Skeletal muscle tissue (tissue), 4 donors: Measurements from ENCODE around the gene VPS13D. TPM values are rescaled to one million over a fixed set of nuclear protein-coding genes. Genes with fewer than 3 reads are reported as not detected.
A peak's percentile ranks its signal among the peaks of the same experiment; 100 is the strongest.

Experiments used
- H3K27ac ChIP-seq: one replicate; pipeline ENCODE4 v1.7.0; 2013; ENCODE audit warnings: mild to moderate bottlenecking, low read depth, low read length, inconsistent platforms
- H3K27me3 ChIP-seq, 3 donors: one replicate each; pipeline ENCODE4 v1.7.0; 2013; ENCODE audit warnings: low read length in 3 of 3; ENCODE audit not compliant: control insufficient read depth in 3 of 3, insufficient read depth in 3 of 3
- H3K36me3 ChIP-seq, 3 donors: one replicate each; pipeline ENCODE4 v1.7.0; 2013; ENCODE audit warnings: low read length in 3 of 3; ENCODE audit not compliant: control insufficient read depth in 3 of 3, insufficient read depth in 3 of 3
- H3K4me1 ChIP-seq, 3 donors: one replicate each; pipeline ENCODE4 v1.7.0; 2013; ENCODE audit warnings: low read length in 3 of 3, mild to moderate bottlenecking in 3 of 3; ENCODE audit not compliant: control insufficient read depth in 3 of 3, insufficient read depth in 3 of 3
- H3K4me3 ChIP-seq, 3 donors: one replicate each; pipeline ENCODE4 v1.7.0; 2013; ENCODE audit warnings: low read length in 3 of 3
- H3K9ac ChIP-seq, 3 donors: one replicate each; pipeline ENCODE4 v1.7.0; 2013; ENCODE audit warnings: low read length in 3 of 3, mild to moderate bottlenecking in 3 of 3, moderate library complexity in 2 of 3, low read depth in 1 of 3
- H3K9me3 ChIP-seq, 3 donors: one replicate each; pipeline ENCODE4 v1.7.0; 2013; ENCODE audit warnings: low read length in 3 of 3; ENCODE audit not compliant: control insufficient read depth in 3 of 3
- total RNA-seq: library from RNA; depleted of rRNA; stranded (reverse); fragments of >200 nt; gene quantifications from one replicate; pipeline ENCODE4 v1.2.3, GENCODE V29; 2014
- donor health status: Osteomylitis.

The VPS13D gene
- total RNA-seq, 1 donor from 2014 or later = 40.2 TPM

- Histone ChIP-seq H3K4me1 (peaks cover 37 to 47% (median 47%) of the 10 kb centered on the region in 3 donors), H3K9me3 (no peaks in the 10 kb centered on the region), H3K36me3 (peaks cover 4 to 20% (median 5%) of the 10 kb centered on the region in 3 donors)
These were observed 109.6 kb downstream of the VPS13D start for GRCh38 chr1:12339396-12339795.

DNA sequence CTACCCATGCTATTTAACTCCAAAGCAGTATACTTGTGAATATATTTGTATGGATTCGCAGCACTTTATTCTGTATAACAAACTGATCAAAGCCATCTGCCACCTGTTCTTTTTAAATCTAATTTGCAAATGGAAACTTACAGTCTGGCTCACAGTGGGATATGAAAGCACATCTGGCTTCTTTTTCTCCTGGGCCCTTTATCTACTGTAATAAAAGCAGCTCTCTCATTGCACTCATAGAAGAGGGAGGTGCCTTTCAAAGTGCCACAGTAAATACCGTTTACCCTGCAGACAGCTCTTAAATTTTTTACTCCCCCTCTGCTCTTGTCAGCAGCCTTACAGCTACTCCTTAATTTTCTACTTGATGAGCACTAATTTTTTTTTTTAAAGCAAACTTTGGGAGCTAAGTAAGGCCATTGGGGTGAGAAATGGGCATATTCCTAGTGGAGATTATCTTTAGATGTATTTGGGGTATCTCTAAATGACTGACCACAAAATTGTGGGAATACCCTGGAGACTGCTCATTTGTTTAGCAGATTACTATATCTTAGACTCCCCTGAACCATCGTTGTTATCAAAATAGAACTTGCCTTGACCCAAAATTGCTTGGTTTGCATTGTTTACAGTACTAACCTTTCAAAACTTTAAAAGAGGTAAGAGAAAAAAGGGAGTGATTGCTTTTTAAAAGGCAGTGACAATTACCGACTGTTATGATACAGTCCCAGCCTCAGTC, 110.1 kb downstream of the VPS13D start:
- Histone ChIP-seq H3K36me3 (peaks cover 1 to 19% (median 5%) of the 10 kb centered on the region in 3 donors), H3K9me3 (no peaks in the 10 kb centered on the region), H3K27ac (no peak overlapping the region), H3K4me1 (peaks cover 41 to 53% (median 47%) of the 10 kb centered on the region in 3 donors), H3K9ac (no peak overlapping the region), H3K27me3 (no peaks in the 10 kb centered on the region), H3K4me3 (no peak overlapping the region)

More at GRCh38 chr1:12339396-12339795, 109.6 kb downstream of the VPS13D start:
- Histone ChIP-seq H3K27ac (peak overlapping the region; percentile 50), H3K9ac (no peak overlapping the region), H3K27me3 (no peaks in the 10 kb centered on the region), H3K4me3 (no peak overlapping the region)

DNA sequence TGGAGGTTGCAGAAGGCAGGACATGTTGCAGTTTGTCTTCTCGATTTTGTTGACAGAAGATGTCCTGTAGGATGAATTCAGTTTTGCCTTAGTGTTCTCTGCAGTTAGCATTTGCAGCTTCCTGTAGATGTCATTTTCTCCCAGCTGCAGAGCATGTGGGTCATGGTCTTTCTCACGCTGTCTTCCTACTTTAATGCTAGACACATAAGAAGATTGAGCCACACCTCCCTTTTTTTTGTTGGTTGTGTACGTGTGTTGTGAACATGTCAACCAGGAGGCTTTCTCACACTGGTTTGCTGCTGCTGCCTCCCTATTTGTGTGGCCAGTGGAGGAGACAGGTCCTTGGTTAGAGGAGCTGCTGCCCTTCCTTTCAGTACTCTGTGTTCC, 110.7 kb downstream of the VPS13D start:
- H3K9ac ChIP-seq = no peak overlapping the region
- peaks cover 7 to 24% (median 10%) of the 10 kb centered on the region in 3 donors for H3K36me3 ChIP-seq
- H3K27me3 ChIP-seq = no peaks in the 10 kb centered on the region
- no peak overlapping the region for H3K4me3 ChIP-seq
- H3K4me1 ChIP-seq = peaks cover 43 to 58% (median 47%) of the 10 kb centered on the region in 3 donors
- no peaks in the 10 kb centered on the region for H3K9me3 ChIP-seq
- peak overlapping the region; percentile 13 for H3K27ac ChIP-seq

DNA sequence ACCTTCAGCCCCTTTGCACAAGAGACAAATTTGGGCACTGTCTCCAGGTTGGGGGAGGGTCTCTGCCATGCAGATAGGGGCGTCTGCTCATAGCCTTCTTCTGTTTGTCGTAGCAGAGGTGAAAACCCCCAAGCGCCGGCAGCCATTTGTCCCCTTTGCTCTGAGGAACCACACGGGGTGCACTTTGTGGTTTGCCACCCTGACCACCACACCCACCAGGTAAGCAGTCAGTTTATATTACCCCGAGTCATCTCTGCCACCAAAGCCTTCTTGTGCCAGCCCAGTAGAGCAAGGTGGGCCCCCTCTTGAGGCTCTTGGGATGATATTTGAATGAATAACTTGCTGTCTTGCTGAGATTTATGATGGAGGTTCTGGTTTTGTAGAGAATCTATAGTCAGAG, 111.8 kb downstream of the VPS13D start:
- H3K27me3 ChIP-seq = no peaks in the 10 kb centered on the region
- H3K4me1 ChIP-seq = peaks cover 38 to 57% (median 44%) of the 10 kb centered on the region in 3 donors
- no peaks in the 10 kb centered on the region for H3K9me3 ChIP-seq
- no peak overlapping the region for H3K9ac ChIP-seq
- H3K36me3 ChIP-seq = peaks cover 10 to 26% (median 18%) of the 10 kb centered on the region in 3 donors
- no peak overlapping the region for H3K27ac ChIP-seq
- H3K4me3 ChIP-seq = no peak overlapping the region

DNA sequence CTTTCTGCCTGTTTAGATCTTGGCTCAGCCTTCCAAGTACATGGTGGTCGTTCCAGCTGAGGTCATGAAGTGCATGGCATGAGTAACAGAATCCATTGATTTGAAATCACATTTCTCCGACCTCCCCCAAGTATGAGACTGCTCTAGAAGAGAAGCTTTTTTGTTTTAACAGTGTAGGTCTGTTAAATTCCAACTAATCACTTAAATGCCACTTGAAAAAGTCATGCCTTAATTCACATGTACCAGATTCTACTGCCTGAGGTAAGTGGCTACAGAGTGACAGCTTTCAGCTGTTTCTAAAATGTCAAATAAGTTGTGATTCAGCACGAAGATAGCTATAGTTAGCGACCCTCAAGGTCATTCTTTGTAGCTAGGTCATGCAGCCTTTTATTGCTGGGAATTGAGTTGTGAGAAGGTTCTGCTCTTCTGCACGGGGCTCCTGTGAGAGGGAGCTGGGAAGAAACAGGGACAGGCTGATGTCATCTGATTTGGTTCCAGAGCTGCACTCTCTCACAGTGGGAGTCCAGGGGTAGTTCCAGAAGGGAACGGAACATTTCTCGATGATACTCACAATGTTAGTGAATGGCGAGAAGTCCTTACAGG, 112.7 kb downstream of the VPS13D start:
- Histone ChIP-seq H3K27ac (peak overlapping the region; percentile 6), H3K4me3 (no peak overlapping the region), H3K27me3 (no peaks in the 10 kb centered on the region), H3K36me3 (peaks cover 10 to 27% (median 25%) of the 10 kb centered on the region in 3 donors), H3K9me3 (no peaks in the 10 kb centered on the region), H3K9ac (no peak overlapping the region), H3K4me1 (peaks cover 37 to 53% (median 40%) of the 10 kb centered on the region in 3 donors)

DNA sequence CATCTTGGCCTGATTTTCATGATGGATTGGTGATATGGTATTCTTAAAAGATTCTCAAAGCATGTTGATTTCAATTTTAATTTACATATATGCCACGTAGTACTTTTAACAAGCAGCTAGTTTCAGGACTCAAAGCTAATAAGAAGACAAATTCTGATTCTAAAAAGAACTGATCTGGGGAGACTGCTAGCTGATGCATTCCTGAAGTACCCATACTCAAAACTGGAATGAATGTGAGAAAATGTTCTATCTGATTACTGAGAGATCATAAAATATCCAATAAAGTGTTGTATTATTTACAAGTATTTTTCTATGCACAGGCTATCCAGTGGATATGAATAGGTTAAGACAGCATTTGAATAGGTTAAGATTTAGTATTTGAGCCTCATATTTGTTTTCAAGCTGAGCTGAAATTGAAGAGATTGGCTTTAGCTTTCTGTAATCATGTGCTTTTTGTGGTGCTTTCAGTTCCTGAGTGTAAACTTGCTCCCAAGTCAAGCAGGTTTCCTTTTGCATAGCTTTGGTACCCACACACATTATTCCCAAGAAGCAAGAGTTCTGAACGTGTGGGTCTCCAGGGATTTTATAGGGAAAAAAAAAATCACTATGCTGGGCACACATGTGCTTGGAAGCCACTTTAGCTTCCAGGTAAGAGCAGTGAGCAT, 114.1 kb downstream of the VPS13D start:
- peak overlapping the region; percentile 59 for H3K27ac ChIP-seq
- H3K4me1 ChIP-seq = peaks cover 30 to 42% (median 32%) of the 10 kb centered on the region in 3 donors
- no peaks in the 10 kb centered on the region for H3K9me3 ChIP-seq
- H3K4me3 ChIP-seq = peak overlapping the region in 1 of 3 donors; percentile 0
- peaks cover 13 to 36% (median 32%) of the 10 kb centered on the region in 3 donors for H3K36me3 ChIP-seq
- no peak overlapping the region for H3K9ac ChIP-seq
- H3K27me3 ChIP-seq = no peaks in the 10 kb centered on the region

DNA sequence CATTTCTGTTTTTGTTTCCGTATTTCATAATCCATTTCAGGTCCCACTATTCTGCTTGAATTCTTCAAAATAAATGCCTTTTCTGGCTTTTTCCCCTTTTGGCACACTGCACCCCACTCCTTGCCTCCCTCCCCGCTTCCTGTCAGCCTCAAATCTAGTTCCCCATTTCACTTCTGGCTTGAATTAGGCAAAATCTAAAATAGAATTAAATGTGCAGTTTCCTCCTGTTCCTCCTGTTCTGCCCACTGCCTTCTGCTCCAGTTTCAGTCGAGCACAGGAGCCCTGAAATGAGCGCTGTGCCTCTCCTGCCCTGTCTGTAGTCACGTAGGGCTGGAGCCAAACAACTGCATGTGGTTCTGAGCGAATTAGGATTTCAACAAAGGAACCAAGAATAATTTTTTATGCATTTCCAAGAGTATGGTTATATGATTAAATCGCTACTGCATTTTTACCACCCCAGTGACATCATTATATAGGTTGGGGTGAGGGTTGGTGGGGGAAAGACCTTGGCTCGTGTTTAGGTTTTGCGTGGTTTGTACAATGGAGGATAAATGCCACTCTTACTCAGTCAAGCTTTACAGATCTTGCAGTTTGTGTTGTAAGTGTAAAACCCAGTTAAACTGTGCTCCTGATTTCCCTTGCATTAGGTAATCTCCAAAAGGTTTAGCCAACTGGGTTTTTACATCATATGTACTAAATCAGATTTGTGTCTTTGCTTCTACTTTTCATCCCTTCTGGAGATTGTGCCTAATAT, 114.9 kb downstream of the VPS13D start:
- peak overlapping the region; percentile 59 for H3K27ac ChIP-seq
- H3K9me3 ChIP-seq = no peaks in the 10 kb centered on the region
- peak overlapping the region in 2 of 3 donors; percentile 33 to 59 for H3K9ac ChIP-seq
- H3K27me3 ChIP-seq = no peaks in the 10 kb centered on the region
- H3K4me3 ChIP-seq = peak overlapping the region; percentile 0 to 32 (median 8)
- peaks cover 21 to 44% (median 40%) of the 10 kb centered on the region in 3 donors for H3K36me3 ChIP-seq
- peaks cover 23 to 34% (median 23%) of the 10 kb centered on the region in 3 donors for H3K4me1 ChIP-seq

DNA sequence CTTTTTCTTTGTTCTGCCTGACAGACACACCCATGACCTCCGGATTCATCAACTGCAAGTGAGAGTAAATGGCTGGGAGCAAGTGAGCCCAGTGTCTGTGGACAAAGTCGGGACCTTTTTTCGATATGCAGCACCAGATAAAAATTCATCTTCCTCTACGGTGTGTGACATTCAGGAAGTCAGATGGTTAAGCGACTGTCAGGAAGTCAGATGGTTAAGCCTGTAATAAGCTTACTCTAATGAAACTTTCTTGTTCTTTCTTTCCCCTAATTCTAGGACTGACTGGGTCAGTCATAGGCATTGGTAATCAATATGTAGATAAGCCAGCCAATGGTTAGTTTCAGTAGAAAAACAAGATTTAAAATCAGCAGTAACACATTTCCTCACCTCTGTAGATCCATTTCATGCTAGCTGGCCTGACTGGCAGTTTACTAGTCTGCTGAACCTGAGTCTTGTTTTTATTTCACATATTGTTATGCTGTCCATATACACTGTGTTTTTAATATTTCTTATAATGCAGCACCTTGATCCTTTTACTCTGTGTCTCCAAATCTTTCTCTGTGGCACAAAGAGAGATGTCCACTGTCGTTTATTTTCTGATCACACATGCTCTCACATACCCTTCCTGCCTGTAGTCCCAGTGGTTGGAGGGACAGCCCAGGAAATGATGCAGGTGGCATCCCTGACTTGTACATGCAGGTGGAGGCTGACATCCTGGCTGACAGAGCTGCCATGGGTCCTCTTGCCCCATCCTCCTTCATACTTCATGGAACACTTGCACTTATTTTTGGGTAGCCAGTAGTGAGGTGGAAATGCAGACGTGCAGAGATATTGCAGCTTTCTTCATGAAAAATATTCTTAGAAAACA, 115.8 kb downstream of the VPS13D start:
- H3K36me3 ChIP-seq = peaks cover 26 to 50% (median 40%) of the 10 kb centered on the region in 3 donors
- H3K4me1 ChIP-seq = peaks cover 17 to 25% (median 18%) of the 10 kb centered on the region in 3 donors
- H3K9me3 ChIP-seq = no peaks in the 10 kb centered on the region
- peak overlapping the region; percentile 59 for H3K27ac ChIP-seq
- H3K9ac ChIP-seq = no peak overlapping the region
- peak overlapping the region; percentile 8 to 34 (median 32) for H3K4me3 ChIP-seq
- H3K27me3 ChIP-seq = no peaks in the 10 kb centered on the region
